Neural cell (in vitro differentiated cells): ENCODE measurements around the gene MRPS35.

Experiments used
- EP300 ChIP-seq: fragments of 450-650 bp; conservative IDR thresholded peaks from 2 replicates; pipeline ENCODE4 v1.6.1; 2014; ENCODE audit warnings: antibody characterized with exemption, mild to moderate bottlenecking, moderate library complexity; ENCODE audit not compliant: poor library complexity, severe bottlenecking
- EZH2 ChIP-seq: fragments of 200-600, 300-800 bp; shearing (Covaris generic), sonication (generic); IDR thresholded peaks from 2 replicates; pipeline ENCODE4 v1.6.1; 2014; ENCODE audit warnings: antibody characterized with exemption, low read length, borderline replicate concordance, mild to moderate bottlenecking; ENCODE audit not compliant: insufficient read depth, poor library complexity, severe bottlenecking
- MXI1 ChIP-seq: fragments of 450-650 bp; conservative IDR thresholded peaks from 2 replicates; pipeline ENCODE4 v1.6.1; 2014; ENCODE audit warnings: antibody characterized with exemption, mild to moderate bottlenecking; ENCODE audit not compliant: poor library complexity, severe bottlenecking
- POLR2AphosphoS5 ChIP-seq: IDR thresholded peaks from 2 replicates; pipeline ENCODE4 v1.6.1; 2012
- RAD21 ChIP-seq: fragments of 450-650 bp; conservative IDR thresholded peaks from 2 replicates; pipeline ENCODE4 v1.6.1; 2014; ENCODE audit warnings: antibody characterized with exemption, mild to moderate bottlenecking, moderate library complexity
- TF ChIP-seq, protein P1 (sequence below): fragments of 450-650 bp; IDR thresholded peaks from 2 replicates; pipeline ENCODE4 v1.5.1; 2014; ENCODE audit warnings: antibody characterized with exemption, mild to moderate bottlenecking, moderate library complexity; ENCODE audit not compliant: poor library complexity, severe bottlenecking
- TF ChIP-seq, protein P2 (sequence below): IDR thresholded peaks from 2 replicates; pipeline ENCODE4 v1.6.1; 2012; ENCODE audit warnings: borderline replicate concordance

DNA sequence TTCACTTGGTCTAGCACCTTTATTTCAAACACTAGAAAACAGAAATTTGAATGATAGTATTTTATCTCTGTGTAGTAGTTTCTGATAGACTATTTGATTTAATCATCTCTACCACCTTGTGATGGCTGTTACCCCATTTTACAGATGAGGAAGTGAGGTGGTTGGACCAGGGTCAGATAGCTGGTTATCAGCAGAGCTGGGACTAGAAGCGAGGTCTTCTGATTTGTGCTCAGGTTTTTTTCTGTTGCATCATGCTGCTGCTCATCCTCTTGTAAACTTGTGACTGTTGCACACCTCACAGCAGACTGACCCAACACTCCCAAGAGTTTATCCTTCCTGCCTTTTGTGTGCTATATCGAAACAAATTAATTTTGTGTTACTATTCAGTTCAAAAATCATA, 79.5 kb downstream of the MRPS35 start:
- TF ChIP-seq, protein P1, sequence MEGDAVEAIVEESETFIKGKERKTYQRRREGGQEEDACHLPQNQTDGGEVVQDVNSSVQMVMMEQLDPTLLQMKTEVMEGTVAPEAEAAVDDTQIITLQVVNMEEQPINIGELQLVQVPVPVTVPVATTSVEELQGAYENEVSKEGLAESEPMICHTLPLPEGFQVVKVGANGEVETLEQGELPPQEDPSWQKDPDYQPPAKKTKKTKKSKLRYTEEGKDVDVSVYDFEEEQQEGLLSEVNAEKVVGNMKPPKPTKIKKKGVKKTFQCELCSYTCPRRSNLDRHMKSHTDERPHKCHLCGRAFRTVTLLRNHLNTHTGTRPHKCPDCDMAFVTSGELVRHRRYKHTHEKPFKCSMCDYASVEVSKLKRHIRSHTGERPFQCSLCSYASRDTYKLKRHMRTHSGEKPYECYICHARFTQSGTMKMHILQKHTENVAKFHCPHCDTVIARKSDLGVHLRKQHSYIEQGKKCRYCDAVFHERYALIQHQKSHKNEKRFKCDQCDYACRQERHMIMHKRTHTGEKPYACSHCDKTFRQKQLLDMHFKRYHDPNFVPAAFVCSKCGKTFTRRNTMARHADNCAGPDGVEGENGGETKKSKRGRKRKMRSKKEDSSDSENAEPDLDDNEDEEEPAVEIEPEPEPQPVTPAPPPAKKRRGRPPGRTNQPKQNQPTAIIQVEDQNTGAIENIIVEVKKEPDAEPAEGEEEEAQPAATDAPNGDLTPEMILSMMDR, result no peak
- no peak for TF ChIP-seq RAD21
- no peak for TF ChIP-seq EZH2
- TF ChIP-seq EP300, result no peak
- TF ChIP-seq POLR2AphosphoS5, result no peak
- TF ChIP-seq MXI1, result no peak
- TF ChIP-seq, protein P2, sequence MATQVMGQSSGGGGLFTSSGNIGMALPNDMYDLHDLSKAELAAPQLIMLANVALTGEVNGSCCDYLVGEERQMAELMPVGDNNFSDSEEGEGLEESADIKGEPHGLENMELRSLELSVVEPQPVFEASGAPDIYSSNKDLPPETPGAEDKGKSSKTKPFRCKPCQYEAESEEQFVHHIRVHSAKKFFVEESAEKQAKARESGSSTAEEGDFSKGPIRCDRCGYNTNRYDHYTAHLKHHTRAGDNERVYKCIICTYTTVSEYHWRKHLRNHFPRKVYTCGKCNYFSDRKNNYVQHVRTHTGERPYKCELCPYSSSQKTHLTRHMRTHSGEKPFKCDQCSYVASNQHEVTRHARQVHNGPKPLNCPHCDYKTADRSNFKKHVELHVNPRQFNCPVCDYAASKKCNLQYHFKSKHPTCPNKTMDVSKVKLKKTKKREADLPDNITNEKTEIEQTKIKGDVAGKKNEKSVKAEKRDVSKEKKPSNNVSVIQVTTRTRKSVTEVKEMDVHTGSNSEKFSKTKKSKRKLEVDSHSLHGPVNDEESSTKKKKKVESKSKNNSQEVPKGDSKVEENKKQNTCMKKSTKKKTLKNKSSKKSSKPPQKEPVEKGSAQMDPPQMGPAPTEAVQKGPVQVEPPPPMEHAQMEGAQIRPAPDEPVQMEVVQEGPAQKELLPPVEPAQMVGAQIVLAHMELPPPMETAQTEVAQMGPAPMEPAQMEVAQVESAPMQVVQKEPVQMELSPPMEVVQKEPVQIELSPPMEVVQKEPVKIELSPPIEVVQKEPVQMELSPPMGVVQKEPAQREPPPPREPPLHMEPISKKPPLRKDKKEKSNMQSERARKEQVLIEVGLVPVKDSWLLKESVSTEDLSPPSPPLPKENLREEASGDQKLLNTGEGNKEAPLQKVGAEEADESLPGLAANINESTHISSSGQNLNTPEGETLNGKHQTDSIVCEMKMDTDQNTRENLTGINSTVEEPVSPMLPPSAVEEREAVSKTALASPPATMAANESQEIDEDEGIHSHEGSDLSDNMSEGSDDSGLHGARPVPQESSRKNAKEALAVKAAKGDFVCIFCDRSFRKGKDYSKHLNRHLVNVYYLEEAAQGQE, result no peak
